GM18508 (cell line): Measurements from ENCODE around the gene MBOAT2.
"Not testable (repeated sequence)": the region's sequence is repeated elsewhere in the genome, so short reads cannot be mapped to it uniquely, and the experiment has no call there.

Experiments used
- ATAC-seq: cut with Tn5 transposase; IDR thresholded peaks from one replicate; pipeline ENCODE4 v1.9.1; 2021; ENCODE audit warnings: moderate number of reproducible peaks; ENCODE audit not compliant: insufficient read depth, unreplicated experiment

Gene MBOAT2

GRCh38 chr2:8994386-8994785, 9.1 kb downstream of the MBOAT2 start:
- no peak for ATAC-seq

GRCh38 chr2:8993902-8994278, 9.6 kb downstream of the MBOAT2 start:
- no peak for ATAC-seq

DNA sequence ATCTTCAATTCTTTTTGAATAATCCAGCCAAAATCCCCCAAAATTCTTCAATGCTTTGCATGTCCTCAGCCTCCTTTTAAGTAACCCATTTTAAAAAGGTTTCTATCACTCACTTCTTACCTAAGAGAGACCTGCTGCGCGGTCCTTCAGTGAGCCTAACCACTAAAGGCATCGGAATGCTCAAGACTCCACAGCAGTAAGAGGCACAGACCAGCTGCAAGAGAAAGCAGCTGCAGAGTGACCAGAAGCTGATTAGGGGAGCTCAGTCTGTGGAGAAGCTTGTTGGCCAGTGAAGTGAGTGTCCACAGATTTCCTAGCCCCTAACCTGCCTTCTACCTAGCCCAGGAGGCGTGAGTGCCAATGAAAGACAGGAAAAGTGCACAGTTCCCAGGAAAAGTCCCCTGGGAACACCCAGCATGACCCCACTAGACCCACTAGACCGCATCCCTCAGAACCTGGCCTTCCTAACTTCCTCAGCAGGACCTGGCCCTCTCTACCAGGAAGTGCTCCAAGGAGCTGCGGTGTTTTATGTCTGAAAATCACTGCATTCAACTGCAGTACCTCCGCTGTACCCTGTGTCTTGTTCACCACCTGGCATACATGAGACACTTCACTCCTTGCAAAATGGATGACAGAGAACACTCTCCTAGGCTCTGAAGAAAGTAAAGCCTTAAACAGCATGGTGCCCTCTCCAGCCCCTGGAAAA, 10.1 kb downstream of the MBOAT2 start:
- no peak for ATAC-seq

- no peak for ATAC-seq
Measured at GRCh38 chr2:8992643-8993042, 10.8 kb downstream of the MBOAT2 start.

- no peak for ATAC-seq
Measured at GRCh38 chr2:8989536-8990079, 13.9 kb downstream of the MBOAT2 start.

DNA sequence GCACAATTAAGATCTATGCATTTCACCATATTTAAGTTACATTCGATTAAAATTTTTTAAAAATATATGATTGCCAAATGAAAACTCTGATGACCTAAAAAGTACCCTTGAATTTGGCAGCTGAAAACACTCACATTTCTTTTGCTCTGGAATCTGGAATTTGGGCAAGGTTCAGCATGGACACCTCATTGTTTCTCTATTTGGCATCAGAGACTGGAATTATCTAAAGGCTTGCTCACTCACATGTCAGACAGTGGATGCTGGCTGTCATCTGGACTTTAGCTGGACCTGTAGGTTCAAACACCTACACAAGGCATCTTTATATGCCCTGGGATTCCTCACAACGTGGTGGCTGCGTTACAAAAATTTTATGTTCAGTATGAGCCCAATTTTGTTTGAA, 16.1 kb downstream of the MBOAT2 start:
- ATAC-seq: no peak

DNA sequence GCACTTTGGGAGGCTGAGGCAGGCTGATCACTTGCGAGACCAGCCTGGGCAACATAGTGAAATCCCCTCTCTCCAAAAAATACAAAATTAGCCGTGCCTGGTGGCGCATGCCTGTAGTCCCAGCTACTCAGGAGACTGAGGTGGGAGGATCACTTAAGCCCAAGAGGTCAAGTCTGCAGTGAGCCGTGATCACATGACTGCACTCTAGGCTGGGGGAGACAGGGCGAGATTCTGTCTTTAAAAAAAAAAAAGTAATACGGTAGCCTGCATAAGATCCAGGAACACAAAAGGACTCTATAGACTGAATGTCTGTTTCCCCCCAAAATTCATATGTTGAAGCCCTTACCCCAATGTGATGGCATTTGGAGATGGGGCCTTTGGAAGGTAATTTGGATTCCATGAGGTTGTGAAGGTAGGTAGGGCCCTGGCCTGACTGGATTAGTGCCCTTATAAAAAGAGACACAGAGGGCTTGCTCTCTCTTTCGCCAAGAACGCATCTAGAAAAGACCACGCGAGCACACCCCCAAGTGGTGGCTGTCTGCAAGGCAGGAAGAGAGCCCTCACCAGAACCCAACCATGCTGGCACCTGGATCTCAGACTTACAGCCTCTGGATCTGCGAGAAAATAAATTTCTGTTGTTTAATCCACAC, 17.0 kb downstream of the MBOAT2 start:
- no peak for ATAC-seq

DNA sequence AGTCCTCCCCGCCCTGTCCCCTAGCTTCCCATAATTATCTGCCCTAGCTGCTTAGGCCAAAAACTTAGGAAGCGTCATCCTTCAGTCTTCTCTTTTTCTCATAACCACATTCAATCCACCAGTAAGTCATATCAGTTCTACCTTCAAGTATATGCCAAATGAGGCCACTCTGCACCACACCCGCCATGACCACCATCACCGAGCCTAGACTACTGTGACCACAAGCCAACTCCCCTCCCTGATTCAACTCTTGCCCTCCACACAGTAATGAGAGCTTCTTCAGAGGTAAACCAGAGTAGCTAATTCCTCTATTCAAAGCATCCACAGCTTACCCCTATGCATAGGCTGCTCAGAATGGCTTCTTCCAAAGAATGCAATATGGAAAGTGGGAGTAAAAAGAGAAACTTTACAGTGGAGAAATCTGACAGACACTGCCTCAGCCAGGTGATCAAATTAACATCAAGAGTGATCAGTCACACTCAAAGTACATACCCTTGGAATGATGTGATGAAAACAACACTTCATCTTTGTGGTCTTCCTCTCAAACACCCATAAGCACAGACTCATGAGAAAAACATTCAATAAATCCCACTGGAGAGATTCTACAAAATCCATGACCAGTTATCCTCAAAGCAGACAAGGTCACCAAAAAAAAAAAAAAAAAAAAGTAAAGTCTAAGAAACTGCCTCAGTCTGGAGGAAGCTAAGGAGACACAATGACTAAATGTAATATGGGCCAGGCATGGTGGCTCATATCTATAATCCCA, 17.7 kb downstream of the MBOAT2 start:
- ATAC-seq: no peak

DNA sequence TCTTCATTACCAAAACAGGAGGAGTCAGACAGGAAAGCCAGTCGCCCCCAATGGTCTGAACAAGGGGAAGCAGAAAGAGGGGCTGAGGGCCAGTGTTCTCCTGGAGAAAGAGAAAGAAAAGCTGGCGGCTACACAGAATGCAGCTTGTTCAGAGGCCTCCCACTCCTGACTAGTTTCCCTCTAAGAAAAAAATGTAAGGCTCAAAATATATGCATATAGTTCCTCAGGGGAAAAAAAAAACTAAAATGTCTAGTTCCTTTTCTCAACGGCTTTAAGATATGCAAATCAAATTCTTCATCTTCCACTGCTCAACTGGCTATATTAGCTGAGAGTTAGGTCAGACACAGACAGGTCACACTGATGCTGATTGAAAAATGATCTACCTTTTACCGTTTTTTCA, 18.6 kb downstream of the MBOAT2 start:
- no peak for ATAC-seq

DNA sequence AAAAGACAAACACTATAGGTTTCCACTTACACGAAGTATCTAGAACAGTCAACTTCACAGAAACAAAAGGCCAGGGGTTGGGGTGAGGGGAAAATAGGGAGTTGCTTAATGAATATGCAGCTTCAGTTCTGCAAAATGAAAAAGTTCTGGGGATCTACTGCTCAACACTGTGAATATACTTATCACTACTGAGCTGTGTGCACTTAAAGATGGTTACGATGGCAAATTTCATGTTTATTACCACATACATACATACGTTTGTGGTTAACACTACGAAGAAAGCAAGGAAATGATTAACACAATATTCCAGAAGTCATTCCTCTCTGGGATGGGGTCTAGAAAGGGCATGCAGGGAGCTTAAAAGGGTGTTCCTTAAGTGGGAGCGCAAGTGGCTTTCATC, 19.3 kb downstream of the MBOAT2 start:
- ATAC-seq: no peak

GRCh38 chr2:8983571-8983970, 19.9 kb downstream of the MBOAT2 start:
- no peak for ATAC-seq

- no peak for ATAC-seq
Measured at GRCh38 chr2:8981876-8982275, 21.6 kb downstream of the MBOAT2 start.

DNA sequence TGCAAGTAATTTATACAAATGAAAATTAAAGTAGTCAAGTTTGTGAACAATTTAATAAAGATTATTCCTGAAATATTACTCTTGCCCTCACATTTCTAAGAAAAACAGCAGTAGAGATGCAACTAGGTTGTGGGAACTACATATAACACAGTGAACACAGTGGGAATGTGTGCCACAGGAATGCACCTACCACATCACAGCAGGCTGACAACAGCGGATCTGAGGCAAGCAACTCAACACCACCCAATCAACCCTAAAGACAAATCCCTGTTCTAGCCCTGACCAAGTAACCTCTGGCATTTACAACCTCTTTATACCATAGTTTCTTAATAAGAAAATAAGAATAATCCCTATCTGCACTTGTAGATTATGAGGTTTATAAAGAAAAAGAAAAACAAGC, 23.4 kb downstream of the MBOAT2 start:
- ATAC-seq: no peak

DNA sequence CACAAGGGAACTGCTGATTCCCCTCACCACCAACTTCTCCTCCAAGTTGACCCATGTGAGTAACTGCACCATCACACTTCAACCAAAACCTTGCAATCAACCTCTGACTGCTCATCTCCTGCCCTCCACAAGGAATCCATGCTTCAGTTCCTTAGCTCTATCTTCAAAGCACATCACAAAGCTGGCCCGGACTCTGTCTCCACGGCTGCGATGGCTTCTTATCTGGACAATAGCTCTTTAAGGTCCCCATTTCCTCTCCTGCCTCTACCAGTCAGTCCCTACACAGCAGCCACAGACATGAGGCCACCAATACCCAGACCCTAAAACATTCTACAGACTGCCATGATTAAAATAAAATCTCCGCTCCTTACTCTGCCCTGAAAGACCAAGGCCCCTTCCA, 25.7 kb downstream of the MBOAT2 start:
- no peak for ATAC-seq

DNA sequence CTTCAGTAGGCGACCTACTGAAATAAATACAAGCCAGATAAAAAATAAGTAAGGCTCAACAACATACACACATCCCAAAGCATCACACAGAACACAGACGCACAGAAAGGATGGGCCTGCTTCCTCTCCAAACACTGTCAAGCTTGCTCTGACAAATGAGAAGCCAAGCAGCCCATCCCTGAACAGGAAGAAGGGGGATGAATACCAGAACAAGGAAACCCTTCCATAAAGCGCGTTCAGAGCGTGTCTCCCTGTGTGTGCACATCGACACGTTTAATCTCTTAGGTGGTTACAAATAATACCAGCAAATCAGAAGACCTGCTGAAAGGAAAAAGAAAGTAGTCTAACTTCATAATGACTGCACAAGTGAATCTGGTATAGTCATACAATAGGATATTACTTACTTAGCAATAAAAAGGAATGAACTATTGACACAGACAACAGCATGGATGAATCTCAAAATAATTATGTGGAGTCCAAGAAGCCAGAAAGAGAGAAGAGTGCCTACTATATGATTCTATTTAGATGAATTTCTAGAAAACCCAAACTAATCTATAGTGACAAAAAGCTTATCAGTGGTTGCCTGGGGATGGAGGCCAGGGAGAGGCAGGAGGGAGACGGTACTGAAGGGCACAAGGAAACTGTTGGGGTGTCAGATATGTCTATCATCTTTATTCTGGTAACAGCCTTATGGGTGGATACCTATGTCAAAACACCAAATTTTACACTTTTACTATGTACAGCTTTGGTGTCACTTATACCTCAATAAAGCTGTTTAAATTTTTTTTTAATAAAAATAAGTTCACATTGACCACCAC, 26.8 kb downstream of the MBOAT2 start:
- ATAC-seq: no peak

GRCh38 chr2:8974016-8974415, 29.5 kb downstream of the MBOAT2 start:
- ATAC-seq: no peak

DNA sequence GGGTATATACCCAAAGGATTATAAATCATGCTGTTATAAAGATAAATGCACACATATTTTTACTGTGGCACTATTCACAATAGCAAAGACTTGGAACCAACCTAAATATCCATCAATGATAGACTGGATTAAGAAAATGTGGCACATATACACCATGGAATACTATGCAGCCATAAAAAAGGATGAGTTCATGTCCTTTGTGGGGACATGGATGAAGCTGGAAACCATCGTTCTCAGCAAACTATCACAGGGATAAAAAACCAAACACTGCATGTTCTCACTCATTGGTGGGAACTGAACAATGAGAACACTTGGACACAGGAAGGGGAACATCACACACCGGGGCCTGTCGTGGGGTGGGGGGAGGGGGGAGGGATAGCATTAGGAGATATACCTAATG, 30.5 kb downstream of the MBOAT2 start:
- not testable (repeated sequence) for ATAC-seq

- not testable (repeated sequence) for ATAC-seq
Measured at GRCh38 chr2:8972535-8972934, 30.9 kb downstream of the MBOAT2 start.

DNA sequence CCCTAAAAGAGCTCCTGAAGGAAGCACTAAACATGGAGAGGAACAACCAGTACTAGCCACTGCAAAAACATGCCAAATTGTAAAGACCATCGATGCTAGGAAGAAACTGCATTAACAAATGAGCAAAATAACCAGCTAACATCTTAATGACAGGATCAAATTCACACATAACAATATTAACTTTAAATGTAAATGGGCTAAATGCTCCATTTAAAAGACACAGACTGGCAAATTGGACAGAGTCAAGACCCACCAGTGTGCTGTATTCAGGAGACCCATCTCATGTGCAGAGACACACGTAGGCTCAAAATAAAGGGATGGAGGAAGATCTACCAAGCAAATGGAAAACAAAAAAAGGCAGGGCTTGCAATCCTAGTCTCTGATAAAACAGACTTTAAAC, 34.1 kb downstream of the MBOAT2 start:
- ATAC-seq: not testable (repeated sequence)

DNA sequence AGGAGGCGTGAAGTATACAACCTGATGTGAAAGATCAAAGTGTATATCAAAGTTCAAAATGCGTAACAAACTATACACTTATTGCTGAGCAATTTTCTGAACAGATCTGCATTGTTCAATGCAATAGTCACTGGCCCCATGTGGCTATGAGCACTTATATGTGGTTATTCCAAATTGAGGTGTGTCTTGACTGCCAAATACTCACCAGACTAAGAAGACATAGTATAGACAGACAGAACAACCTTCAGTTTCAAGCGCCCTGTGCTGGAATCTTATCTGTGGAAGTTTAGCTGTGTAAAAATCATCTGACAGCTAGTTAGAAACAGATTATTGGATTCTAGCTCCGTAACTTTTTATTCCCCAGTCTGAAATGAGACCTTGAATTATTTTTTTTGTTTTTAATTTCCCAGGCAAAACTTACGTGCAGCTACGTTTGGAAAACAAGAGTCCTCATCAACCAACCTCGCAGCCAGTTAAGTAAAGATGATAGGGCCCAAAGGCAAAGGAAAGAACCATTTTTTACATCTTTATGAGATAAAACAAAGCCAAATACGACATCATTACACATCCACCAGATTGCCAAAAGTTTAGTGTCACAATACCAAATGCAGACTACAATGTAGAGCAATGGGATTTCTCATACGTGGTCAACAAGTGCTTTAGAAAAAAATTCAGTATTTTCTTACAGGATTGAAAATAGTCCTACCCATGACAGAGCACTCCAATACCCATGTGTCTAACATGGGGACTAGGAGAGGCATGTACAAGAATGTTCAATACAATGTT, 37.2 kb downstream of the MBOAT2 start:
- ATAC-seq: no peak
